GM21447 (cell line): Measurements from ENCODE around the gene RRP15.

ENCODE experiments used
- ATAC-seq: cut with Tn5 transposase; IDR thresholded peaks from one replicate; pipeline ENCODE4 v1.9.1; 2021; ENCODE audit not compliant: unreplicated experiment

Gene RRP15

DNA sequence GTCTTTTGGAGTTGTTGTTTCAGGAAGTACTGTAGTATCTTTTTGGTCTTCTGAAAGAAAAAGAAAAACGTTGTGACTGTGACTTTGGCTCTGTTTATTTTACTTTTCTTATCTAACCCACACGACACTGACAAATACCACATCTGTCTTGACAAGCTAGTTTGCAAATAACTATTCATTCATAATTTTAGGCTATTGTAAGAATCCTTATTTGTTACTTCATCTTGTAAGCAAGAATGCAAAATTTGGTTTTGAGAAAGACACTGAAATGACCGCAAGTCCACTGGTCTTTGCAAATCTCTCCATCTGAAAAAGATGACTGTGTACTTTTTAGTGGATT is 72.8 kb downstream of the RRP15 start:
- ATAC-seq: no peak

DNA sequence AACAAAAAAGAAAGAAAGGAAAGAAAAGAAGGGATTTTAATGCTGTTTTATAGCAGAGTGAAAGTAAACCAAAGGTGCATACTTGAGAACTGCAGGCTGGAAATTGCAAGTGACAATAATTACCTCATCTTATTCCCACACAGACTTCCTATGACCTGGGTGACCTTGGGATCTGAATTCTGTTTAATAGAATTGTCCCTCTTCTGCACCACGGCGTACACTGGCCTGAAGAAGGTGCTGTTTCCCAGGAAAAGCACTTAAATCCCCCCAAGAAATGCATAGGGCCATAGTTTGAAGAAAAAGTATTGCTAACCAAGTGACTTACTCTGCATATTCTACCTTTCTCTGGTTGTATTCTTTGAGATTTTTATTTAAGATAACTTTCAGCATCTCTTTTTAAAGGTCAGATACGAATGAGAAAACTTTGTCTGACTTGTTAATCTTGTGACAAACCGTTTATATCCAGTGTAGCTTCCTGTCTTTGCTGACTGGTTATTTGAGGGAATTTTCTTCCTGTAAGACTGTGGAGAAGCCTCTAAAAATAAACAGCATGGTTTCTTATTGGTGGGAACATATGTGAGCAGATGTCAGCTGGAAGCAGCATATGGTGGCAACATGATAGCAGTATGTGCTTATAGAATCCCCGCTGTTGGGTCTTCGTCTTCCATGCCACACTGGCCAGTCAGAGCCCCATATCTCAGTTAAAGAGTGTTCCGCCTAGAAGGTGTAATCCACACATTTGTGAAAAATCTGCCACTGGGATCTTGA is 76.4 kb downstream of the RRP15 start:
- no peak for ATAC-seq

DNA sequence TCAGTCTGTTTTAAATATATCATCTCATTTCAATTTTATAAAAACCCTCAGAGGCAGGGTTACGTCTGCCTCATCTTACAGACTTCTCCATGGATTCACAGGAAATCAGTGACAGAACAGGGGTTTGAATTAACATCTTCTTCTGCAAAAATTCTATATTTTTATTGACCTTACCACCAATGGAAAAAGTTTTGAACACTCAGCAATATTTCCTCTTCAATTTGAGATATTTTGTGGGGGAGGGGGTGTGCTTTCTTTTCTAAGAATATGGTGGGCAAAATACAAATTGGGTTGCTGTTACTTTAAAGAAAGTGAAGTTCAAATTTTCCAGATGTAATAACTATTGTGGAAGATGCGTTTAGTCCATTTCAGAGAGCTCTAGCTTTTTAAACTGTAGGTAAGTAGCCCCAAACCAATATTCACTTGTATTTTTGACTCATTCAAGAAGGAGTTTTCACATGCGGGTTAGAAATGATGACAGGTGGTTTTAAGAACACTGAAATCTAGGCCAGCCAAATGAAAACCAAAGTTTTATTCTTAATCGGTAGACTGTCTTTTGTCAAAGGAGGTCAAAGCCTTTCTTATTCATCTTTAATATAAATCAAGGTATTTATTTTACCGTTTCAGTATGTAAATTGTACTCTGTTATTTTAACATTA is 77.5 kb downstream of the RRP15 start:
- ATAC-seq: no peak

DNA sequence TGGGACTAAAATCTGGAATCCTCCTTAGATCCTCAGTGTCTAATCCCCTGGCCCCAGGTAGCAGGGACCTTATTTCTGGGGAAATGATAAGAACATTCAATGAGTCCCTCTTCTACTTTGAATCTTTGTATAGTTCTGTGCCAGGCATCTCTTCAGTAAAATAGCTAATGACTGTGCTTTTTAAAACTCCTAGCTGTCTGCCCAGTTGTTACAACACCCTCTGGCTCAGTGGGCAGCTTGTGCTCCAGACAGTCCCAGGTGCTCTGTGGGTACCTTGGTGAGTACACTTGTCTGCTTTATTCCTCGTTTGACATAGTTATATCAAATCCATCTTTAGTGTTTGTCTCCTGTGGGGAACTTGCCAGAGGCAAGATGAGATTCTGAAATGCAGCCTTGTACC is 78.0 kb downstream of the RRP15 start:
- no peak for ATAC-seq

DNA sequence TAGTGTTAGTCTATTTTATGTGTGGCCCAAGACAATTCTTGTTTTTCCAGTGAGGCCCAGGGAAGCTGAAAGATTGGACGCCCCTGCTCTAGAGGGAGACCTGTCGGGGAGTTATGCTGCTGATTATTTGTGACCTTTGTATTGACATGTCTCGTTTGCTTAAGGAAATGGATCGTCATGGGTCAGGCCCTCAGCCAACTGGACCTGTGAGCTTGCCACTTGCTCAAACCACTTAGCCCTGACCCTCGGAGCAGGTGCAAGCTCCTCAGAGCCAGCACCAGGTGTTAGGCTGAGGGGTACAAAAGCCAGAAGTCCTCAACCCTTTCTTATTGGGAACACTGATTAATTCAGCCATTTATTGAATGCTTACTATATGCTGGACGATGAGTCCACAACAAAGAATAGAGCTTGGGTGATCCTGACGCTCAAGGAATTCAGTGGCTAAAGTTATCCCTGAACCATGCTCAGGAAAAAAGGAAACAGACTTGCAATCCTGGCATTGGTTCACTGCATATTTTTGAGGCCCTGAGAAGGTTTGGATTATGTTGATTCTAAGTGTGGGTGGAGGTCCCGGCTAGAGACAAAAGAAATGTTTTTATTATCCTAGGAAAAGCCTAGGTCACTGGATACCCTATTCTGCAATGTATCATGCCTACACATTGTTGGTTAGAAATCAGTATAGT is 79.1 kb downstream of the RRP15 start:
- no peak for ATAC-seq

DNA sequence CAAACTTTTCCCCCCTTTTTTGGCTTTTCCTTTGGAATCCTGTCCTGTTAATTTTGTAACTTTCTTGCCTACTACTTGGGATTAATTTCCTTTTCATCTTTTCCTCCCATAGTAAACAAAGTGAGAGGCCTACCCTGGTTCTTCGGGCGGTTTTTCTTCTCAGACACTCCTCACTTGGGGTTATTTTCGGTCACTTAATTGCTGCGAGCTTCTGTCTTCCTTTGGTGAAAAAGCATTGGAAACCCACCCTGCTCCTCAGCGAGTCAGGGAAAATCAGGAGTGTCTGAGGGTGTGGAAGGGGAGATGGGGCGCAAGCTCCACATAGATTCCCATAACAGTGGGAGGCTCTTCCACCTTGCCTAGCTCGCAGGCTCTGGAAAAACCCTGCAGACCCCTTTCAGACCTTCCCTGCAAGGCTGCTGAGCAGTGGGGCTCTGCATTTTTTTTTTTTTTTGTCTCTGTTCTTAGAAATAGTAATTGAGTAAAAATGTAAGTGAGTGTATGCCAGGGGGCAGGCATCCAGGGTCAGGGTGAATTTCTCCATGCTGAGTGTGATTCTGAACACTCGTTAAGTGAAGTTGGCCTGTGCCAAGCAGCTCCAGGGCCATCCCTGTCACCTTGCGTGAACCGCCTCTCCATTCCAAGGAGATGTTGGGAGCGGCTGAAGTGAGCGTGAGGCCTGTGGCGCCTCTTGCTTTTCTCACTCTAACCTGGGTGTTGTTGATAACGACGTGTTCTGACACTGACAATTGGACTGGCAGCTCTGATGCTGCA is 80.3 kb downstream of the RRP15 start:
- no peak for ATAC-seq

DNA sequence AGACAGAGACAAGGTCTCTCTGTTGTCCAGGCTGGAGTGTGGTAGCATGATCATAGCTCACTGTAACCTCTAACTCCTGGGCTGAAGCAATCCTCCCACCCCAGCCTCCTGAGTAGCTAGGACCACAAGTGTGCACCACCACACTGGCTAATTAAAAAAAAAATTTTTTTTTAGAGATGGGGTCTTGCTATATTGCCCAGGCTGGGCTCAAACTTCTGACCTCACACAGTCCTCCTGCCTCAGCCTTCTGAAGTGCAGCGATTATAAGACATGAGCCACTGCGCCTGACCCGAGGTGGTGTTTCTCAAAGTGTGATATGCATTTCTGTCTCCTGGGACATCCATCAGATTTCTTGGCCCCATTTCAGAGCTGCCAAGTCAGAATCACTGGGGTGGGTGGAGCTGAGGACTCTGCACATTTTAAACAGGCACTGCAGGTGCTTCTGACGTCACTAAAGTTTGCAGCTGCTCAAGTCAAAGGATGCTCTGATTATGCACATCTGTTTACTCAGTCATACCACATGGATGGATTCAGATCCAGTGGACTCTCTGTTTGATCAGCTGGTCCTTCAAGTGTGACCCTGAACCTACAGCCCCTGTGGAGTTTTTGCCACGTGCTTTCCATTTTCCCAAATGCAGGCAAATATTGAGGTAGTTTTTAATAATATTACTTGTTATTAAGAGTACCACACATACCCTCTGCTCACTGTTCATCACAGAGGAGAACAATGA is 81.4 kb downstream of the RRP15 start:
- no peak for ATAC-seq

DNA sequence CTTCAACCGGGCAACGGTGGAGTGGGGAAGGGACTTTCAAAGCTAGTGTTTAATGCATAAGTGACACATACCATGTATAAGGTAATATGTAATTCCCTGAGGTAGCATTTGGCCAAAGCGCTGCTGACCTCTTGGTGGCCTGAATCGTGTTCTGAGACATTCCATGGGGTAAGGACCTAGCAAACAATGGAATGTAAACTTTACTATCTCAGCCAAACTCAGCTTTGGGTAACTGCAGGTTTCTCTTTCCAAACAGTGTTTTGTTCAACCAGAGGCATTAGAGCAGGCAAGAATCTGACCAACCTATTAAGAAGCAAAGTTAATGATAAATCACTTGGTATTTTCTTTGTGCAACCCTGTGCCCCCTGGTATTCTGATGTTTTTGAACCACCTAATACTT is 82.0 kb downstream of the RRP15 start:
- ATAC-seq: no peak

DNA sequence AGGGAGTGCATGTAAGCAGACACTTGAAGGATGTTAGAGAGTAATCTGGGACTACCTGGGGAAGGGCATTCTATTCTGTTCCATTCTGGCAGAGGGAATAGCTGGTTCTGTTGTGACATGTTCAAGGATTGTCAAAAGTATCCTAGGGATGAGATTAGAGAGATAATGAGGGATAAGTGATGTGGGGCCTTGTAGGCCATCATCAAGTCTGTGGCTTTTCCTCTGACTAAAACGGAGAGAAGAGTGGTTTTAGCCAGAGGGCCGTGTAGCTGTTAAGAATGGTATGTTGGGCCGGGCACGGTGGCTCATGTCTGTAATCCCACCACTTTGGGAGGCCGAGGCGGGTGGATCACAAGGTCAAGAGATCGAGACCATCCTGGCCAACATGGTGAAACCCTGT is 83.6 kb downstream of the RRP15 start:
- ATAC-seq: no peak

DNA sequence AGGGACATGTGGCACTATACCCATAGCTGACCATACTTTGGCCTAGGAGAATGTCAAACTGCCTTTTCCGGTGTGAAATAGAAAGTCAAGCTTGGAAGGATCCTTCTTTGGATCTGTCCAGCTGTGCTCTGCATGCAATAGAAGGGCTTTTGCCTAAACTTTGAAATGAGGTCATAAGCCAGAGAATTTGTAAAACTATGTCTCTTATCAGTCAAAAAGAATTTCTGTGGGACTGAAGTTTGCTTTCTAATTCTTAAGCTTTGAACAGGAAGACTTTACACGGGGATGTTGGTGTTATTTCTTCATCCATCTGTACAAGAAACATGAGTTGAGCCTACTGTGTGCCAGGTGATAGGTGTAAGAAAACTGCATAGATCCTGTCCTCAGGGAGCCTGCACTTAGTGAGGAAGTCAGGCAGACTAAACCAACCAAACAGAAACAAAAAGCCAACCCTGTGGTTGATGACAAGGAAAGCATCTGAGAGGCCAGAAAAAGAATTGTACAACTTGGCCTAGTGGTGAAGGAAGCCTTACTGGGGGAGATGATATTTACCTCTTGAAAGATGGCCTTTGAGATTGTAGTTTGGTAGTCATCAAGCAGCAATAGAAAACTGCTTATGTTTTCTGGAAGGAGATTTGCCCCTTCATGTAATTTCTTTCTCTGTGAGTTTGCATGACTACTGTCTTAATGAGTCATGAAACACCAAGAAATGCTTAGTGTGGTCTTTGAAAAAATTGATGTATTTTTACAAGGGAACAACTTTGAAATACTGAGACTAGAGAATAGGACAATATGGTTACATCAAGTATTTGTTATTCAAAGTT is 84.8 kb downstream of the RRP15 start:
- no peak for ATAC-seq

DNA sequence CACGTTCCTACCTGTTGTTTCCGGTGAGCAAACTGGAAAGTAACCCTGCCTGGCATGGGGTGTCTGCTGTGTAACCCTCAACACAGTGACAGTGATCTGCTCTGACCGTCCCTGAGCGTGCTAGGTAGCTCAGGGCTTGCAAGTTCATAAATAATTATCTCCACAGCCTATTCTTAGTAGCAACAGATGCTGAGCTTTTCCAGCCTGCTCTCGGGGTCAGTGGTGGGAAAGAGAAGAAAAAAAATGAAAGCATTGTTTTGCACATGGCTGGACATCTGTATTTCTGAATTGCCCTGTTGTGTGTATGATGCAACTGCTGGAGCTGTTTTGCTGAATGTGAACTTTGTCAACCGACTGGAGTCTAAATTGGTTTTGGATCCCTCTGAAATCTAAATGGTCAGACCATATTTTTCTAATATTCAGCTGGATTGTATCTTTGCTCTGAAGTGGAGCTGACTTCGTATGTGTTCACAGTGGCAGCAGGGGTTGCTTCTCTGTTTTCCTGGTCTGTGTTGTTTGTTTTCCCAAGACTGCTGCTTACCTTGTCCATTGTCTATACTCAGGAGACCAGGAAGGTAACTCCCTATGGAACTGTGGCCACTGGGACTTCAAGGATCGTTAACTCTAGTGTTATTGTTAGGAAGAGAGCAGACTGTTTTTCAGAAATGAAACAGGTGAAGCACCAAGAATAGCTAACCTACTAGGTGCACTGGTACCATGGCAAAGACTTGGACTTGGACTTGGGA is 87.0 kb downstream of the RRP15 start:
- no peak for ATAC-seq

DNA sequence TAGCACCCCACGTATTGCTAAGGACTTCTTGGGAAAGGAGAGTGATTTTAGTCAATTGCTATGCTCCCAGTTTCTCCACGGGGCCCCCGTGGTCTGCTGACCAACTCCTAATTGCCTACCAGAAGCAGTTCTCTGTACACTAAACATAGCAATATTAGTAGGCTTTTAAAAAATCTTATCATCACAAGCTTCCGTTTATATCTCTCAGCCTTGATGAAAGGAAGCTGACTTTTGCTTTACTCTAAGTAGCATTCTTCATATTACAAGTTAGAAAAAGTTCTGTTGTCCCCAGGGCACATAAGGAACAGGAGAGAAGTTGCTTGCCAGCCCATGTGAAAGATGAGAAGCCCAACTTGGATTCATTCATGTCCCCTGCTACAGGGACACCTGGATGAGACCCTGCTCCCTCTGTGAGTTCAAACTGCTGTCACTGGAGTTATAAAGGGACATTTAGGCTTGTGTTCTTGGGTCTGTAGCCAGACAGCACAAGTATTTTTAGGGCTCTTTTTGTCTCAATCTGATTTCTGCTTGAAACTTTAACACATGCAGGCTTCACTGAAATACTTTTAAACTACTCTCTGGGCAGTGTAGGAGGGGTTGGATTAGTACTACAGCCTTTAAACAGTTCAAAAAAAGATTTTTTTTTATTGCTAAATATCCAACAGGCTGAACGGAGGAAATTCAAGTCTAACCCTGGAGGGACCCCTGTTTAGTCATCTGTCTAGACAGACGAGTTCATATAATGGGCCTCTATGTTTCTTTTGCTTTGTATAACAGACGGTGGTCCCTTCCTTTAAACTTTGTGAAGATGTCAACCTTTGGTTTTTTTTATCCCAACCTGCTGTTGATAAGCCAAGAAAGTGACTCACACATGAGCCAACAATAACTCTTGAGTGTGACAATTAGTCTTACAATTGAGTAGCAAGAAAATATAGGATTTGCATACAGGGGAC is 89.6 kb downstream of the RRP15 start:
- ATAC-seq: no peak

DNA sequence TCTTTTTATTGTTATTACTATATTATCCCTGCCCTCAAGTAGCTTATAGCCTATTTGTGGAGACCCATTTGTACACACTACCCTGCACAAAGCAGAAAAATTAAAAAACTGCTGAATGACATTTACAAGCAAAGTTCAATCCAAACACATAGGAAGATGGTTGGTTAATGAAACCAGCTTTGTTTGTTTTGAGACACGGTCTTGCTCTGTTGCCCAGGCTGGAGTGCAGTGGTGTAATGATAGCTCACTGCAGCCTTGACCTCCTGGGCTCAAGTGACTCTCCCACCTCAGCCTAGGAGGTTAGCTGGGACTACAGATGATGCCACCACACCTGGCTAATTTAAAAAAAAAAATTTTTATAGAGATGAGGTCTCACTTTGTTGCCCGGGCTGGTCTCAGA is 91.6 kb downstream of the RRP15 start:
- peak; percentile 25 for ATAC-seq

DNA sequence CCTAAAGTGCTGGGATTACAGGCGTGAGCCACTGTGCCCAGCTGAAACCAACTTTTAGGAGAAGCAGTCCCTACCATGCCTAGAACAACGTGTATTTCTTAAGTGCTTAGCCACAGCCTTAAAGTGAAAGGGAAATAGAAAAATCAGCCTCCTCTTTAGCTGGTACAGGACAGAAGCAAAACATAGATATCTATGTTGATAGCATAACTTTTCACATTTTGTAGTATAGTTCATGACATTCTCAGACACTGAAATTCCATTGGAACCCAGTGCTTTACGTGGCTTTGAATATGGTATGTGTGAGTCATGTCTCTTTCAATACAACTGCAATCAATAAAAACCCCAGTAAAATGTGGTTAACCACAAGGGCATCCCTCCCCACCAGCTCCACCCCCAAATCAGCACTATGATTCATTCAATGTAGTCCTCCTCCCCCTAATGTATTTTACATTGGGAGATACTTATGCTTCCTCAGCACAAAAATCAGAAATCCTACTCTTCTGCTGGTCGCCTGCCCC is 92.1 kb downstream of the RRP15 start:
- ATAC-seq: peak; percentile 78

DNA sequence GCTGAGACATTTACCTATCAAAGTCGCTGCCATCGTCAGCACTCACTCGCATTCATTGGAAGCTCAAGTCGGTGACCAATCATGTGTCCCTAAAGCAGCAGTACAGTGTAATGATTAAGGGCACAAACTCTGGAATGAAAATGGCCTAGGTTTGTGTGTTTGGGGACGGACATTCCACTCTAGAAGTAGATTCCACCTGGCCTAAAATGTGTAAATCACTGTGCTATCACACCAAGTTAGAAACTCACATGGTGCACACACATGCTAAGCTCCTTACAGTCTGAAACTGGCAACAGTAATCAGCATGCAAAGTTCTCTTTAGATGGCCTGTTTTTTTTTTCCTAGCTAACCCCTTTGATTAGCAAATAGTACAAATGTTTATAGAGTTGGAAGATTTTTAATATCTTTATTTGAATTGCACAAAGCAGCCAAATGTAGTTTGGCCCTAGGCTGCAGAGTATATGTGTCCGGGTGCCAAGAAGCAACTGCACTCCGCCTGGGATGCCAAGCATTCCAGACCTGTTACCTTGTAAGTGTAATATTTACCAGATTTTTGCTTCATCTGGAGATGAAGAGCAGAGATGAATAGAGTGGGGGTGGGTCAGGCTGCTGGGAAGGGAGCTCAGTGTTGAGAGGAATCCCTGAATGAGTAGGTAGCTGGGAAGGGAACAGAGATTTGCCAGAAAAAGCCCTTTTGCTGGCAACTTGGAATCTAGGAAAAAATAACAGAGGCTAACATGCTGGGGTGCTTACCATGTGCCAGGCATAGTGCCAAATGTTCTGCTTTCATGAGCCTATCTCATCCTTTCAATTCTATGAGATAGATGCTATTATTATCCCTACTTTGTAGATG is 95.3 kb downstream of the RRP15 start:
- ATAC-seq: no peak

DNA sequence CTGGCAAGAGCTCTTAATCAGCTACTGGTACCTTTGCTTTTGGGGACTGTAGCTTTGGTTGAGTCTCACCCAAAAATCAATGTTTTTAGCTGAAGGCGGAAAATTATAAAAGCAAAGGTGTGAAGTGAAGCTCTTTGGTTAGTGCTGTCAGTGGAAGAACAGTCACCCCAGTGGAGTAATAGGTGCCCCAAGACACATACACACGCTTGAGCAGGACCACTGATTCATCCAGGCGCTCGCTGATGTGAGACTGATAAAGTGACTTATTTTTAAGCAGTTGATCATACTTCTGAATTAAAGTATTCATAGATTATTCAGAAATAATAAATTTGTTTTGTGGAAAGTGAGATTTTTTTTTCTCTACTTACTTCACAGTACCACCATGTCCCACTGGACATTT is 97.2 kb downstream of the RRP15 start:
- ATAC-seq: no peak

DNA sequence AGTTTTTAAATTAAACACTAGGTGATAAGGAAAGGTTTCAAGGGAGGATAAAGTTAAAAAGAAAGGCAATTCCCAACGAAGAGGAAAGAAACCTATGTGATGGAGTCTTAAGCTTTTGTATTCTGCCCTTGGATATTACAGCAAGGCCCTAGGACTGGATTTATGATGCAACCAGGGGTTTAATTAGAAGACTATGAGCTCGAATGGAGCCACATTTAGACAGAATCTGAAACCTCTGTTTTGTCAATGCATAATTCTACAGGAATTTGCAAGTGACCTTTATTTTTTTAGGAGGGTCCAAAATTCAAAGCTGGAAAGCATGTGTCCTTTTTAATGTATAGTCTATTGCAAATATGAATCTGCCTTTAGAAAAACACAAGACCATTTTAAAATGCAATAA is 98.0 kb downstream of the RRP15 start:
- no peak for ATAC-seq
